Skeletal muscle satellite cell (primary cell): ENCODE measurements around the gene TICAM2.

ENCODE experiments used
- H3K27me3 ChIP-seq: 2 replicates; pipeline ENCODE4 v1.7.0; 2013; ENCODE audit warnings: low read length; ENCODE audit not compliant: control insufficient read depth, insufficient read depth
- H3K36me3 ChIP-seq: 2 replicates; pipeline ENCODE4 v1.7.0; 2013; ENCODE audit warnings: mild to moderate bottlenecking, control low read depth, low read length; ENCODE audit not compliant: insufficient read depth
- H3K4me1 ChIP-seq: 2 replicates; pipeline ENCODE4 v1.7.0; 2013; ENCODE audit warnings: low read length; ENCODE audit not compliant: control insufficient read depth, insufficient read depth
- H3K4me2 ChIP-seq: 2 replicates; pipeline ENCODE4 v1.7.0; 2013; ENCODE audit warnings: mild to moderate bottlenecking, low read length
- H3K4me3 ChIP-seq: 2 replicates; pipeline ENCODE4 v1.7.0; 2013; ENCODE audit warnings: low read length
- H3K9ac ChIP-seq: 2 replicates; pipeline ENCODE4 v1.7.0; 2013; ENCODE audit warnings: mild to moderate bottlenecking, low read depth, low read length, moderate library complexity
- H3K9me3 ChIP-seq: replicated peaks from 2 replicates; pipeline ENCODE4 v1.7.0; 2013; ENCODE audit warnings: mild to moderate bottlenecking, control low read depth, low read length

TICAM2 gene

GRCh38 chr5:115629903-115630302 lies 27.6 kb upstream of the TICAM2 start:
- Histone ChIP-seq H3K4me2 (no peak overlapping the region), H3K9me3 (no peaks in the 10 kb centered on the region), H3K4me1 (peaks cover 4% of the 10 kb centered on the region), H3K9ac (no peak overlapping the region), H3K27me3 (no peaks in the 10 kb centered on the region), H3K36me3 (no peaks in the 10 kb centered on the region), H3K4me3 (no peak overlapping the region)

- H3K9me3 ChIP-seq, result no peaks in the 10 kb centered on the region
- H3K4me3 ChIP-seq, result no peak overlapping the region
- peaks cover 19% of the 10 kb centered on the region for H3K4me1 ChIP-seq
- no peaks in the 10 kb centered on the region for H3K36me3 ChIP-seq
- no peak overlapping the region for H3K4me2 ChIP-seq
- no peak overlapping the region for H3K9ac ChIP-seq
- H3K27me3 ChIP-seq, result no peaks in the 10 kb centered on the region
Observed at GRCh38 chr5:115627295-115627865, 25.1 kb upstream of the TICAM2 start.

DNA sequence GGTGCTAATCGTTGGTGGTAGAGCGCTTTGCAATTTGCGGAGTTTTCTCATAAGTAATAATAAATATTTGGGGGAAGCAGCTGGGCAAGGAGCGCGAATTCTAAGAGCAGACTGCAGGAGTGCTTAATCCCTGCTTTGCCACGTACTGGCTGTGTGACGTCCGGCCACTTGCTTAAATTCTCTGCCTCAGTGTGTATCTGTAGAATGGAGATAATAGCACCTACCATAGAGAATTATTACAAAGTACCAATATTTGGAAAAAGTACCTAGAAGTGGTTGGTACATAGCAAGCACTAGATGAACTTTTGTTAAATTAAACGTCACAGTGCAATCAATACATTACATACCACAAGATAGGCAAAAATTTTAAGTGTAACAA lies 24.2 kb upstream of the TICAM2 start:
- Histone ChIP-seq H3K4me3 (peak overlapping the region; percentile 86), H3K4me1 (peaks cover 28% of the 10 kb centered on the region), H3K9me3 (no peaks in the 10 kb centered on the region), H3K4me2 (peak overlapping the region; percentile 86), H3K9ac (peak overlapping the region; percentile 97), H3K27me3 (no peaks in the 10 kb centered on the region), H3K36me3 (no peaks in the 10 kb centered on the region)

DNA sequence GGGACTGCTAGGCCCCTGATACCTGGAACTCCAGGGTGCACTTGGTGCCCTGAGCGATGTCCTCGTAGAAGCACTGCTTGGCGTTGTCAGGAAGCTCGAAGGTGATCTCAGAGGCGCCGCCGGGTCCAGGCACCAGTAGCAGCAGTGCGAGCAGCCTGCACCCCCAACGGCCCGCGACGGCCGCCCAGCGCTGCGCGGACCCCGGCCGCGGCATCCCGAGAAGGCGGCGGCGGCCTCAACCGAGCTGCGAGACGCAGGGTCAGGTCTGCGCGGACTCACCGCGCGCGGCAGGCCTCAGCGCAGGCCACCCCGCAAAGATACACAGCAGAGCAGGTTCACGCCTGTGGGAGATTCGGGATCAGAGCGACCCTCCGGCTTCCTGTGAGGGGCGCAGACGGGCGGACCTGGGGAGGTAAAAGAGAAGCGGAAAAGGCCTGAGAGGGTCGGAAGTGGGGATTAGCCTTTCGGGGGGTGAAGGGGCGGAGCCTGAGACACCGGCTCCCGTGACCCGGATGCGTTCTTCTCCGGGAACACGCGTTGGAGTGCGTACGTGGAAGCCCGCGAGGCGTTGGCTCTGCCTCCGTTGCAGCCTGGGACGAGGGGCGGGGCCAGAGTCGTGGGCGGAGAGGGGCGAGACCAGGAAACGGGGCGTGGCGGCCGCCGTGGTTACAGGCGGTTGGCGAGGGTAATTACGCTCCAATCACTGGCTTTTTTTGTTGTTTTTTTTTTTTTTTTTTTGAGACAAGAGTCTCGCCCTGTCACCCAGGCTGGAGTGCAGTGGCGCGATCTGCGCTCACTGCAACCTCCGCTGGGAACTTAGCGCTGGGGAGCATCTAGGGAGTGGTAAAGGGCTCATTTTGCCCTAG lies 23.5 kb upstream of the TICAM2 start, which contains the start of gene TMED7:
Gene TMED7, minus strand, starts transcription at position 458 of the 866 bp plus-strand sequence. Its CDS starts 244 bp downstream, at position 214.
- peaks cover 29% of the 10 kb centered on the region for H3K4me1 ChIP-seq

DNA sequence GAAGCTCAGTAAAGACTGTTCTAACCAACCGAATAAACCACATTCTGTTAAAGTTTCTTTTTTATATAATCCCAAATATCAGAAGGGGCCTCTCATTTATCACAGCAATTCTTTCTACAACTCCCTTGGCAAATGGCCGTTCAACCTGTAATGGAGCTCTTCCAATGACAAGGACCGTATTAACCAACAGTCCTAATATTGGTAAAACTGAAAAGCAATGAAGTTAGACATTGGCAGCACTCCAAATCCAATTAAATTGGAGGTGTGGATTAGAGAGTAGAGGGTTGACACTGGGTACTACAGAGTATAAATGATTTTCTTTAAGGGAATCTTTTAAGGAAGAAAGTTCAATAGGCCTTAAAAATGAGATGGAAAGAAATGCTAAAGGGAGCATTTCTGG lies 22.7 kb upstream of the TICAM2 start:
- peaks cover 6% of the 10 kb centered on the region for H3K36me3 ChIP-seq
- no peaks in the 10 kb centered on the region for H3K9me3 ChIP-seq
- peak overlapping the region; percentile 86 for H3K4me3 ChIP-seq
- peaks cover 29% of the 10 kb centered on the region for H3K4me1 ChIP-seq
- peak overlapping the region; percentile 97 for H3K9ac ChIP-seq
- peak overlapping the region; percentile 86 for H3K4me2 ChIP-seq
- H3K27me3 ChIP-seq, result no peaks in the 10 kb centered on the region

More for the DNA sequence above, 23.5 kb upstream of the TICAM2 start, which contains the start of gene TMED7:
- Histone ChIP-seq H3K4me2 (peak within 1 kb of the TSS; percentile 86), H3K9me3 (no peaks in the 10 kb centered on the region), H3K36me3 (no peaks in the 10 kb centered on the region), H3K9ac (peak within 1 kb of the TSS; percentile 97), H3K4me3 (peak within 1 kb of the TSS; percentile 86), H3K27me3 (no peaks in the 10 kb centered on the region)

- no peaks in the 10 kb centered on the region for H3K27me3 ChIP-seq
- no peaks in the 10 kb centered on the region for H3K9me3 ChIP-seq
- peak overlapping the region; percentile 86 for H3K4me2 ChIP-seq
- peak overlapping the region; percentile 97 for H3K9ac ChIP-seq
- peaks cover 19% of the 10 kb centered on the region for H3K36me3 ChIP-seq
- H3K4me3 ChIP-seq, result peak overlapping the region; percentile 86
- peaks cover 29% of the 10 kb centered on the region for H3K4me1 ChIP-seq
Observed at GRCh38 chr5:115623658-115624057, 21.4 kb upstream of the TICAM2 start.

DNA sequence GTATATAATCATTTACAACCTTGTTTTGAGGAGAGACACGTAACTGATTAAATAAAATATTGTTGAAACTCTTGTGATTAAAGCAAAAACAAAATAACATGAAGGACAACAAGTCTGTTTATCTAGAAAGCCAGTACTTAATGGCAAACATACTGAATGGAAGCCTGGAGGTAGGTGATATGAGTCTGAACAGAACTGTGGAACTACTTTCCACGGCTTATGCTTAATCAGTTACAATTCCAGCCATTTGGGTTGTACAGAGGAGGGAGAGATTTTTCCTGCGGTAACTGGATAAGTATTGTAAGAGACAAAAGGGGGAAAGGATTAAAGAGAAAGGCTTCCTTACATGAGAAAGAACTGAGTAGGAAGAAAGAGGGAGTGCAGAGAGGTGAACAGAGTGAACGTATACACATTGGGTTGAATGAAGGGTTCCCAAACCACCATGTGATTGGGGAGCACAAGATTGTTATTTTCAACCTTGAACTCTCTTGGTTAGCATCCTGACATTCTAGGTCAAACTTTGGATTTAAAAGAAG lies 19.2 kb upstream of the TICAM2 start:
- Histone ChIP-seq H3K36me3 (peaks cover 34% of the 10 kb centered on the region), H3K9ac (no peak overlapping the region), H3K4me1 (peaks cover 26% of the 10 kb centered on the region), H3K4me3 (no peak overlapping the region), H3K27me3 (no peaks in the 10 kb centered on the region), H3K9me3 (no peaks in the 10 kb centered on the region), H3K4me2 (peak overlapping the region; percentile 16)

DNA sequence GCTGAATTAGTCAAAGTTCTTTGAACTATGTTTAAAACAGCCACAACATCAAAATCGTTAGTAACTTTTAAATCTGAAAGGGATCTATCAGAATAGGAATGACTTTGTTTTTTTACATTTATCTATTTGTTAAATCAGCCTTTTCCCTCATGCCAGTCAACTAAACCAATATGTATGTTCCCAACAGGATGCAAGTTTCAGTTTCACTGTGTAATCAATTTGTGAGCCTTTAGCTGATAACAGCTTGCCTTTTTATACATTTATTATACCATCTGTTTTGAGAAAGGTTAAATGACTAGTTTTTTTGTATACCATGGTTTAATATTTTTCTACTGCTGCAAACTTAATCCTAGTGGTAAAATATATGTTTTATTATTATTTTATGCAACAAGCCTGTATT lies 14.6 kb upstream of the TICAM2 start:
- Histone ChIP-seq H3K4me3 (no peak overlapping the region), H3K27me3 (no peaks in the 10 kb centered on the region), H3K4me2 (no peak overlapping the region), H3K36me3 (peaks cover 76% of the 10 kb centered on the region), H3K4me1 (peaks cover 5% of the 10 kb centered on the region), H3K9ac (no peak overlapping the region), H3K9me3 (no peaks in the 10 kb centered on the region)

DNA sequence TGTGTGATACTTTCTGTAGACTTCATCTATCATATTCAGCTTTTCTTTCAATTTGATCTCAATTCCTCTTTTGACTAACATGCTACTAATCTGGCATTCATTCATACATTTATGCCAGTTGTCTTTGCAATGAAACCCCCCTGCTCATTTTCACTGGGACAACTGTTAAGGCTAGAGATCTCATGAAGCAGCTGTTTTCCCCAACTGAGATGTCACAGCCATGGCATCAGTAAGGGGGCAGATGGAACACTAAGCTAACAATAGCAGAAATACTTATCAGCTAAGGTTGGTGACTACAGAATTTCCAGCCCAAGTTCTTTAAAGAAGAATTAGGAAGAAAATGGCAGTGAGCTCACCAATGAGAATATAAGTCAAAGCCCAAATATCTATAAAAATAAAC lies 14.2 kb upstream of the TICAM2 start:
- Histone ChIP-seq H3K9ac (no peak overlapping the region), H3K9me3 (no peaks in the 10 kb centered on the region), H3K4me3 (no peak overlapping the region), H3K27me3 (no peaks in the 10 kb centered on the region), H3K4me2 (no peak overlapping the region), H3K4me1 (peaks cover 1% of the 10 kb centered on the region), H3K36me3 (peaks cover 76% of the 10 kb centered on the region)

DNA sequence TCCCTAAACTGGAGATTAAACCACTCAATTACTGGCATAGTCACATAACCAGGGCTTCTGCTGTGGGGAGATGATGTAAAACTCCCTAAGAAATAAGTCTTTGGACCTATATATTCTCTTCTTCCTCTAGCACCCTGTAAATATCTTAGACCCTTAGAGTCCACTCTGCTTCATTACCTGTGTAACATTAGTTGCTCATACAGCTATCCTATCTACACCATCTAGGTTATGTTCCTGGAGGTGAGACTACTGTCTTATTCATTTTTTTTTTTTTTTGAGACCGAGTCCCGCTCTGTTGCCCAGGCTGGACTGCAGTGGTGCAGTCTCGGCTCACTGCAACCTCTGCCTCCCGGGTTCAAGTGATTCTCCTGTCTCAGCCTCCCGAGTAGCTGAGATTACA lies 9.6 kb upstream of the TICAM2 start:
- H3K9ac ChIP-seq, result no peak overlapping the region
- no peaks in the 10 kb centered on the region for H3K9me3 ChIP-seq
- peaks cover 46% of the 10 kb centered on the region for H3K36me3 ChIP-seq
- no peak overlapping the region for H3K4me2 ChIP-seq
- no peaks in the 10 kb centered on the region for H3K4me1 ChIP-seq
- H3K4me3 ChIP-seq, result no peak overlapping the region
- no peaks in the 10 kb centered on the region for H3K27me3 ChIP-seq

- no peaks in the 10 kb centered on the region for H3K9me3 ChIP-seq
- H3K9ac ChIP-seq, result no peak overlapping the region
- no peak overlapping the region for H3K4me2 ChIP-seq
- H3K27me3 ChIP-seq, result no peaks in the 10 kb centered on the region
- no peak overlapping the region for H3K4me3 ChIP-seq
- peaks cover 16% of the 10 kb centered on the region for H3K36me3 ChIP-seq
- H3K4me1 ChIP-seq, result peaks cover 2% of the 10 kb centered on the region
Observed at GRCh38 chr5:115607935-115608334, 5.7 kb upstream of the TICAM2 start.
